Femur (tissue), 1 donor: ENCODE results near the gene CFAP46.

ENCODE experiments used
- DNase-seq: peaks from one replicate; pipeline ENCODE4 v3.0.0-alpha.2; 2017

The CFAP46 gene

GRCh38 chr10:132764108-132764507, 178.3 kb downstream of the CFAP46 start:
- DNase-seq: no peak

GRCh38 chr10:132763545-132763944, 178.8 kb downstream of the CFAP46 start:
- no peak for DNase-seq

- DNase-seq: no peak
Observed at GRCh38 chr10:132762267-132762666, 180.1 kb downstream of the CFAP46 start.

DNA sequence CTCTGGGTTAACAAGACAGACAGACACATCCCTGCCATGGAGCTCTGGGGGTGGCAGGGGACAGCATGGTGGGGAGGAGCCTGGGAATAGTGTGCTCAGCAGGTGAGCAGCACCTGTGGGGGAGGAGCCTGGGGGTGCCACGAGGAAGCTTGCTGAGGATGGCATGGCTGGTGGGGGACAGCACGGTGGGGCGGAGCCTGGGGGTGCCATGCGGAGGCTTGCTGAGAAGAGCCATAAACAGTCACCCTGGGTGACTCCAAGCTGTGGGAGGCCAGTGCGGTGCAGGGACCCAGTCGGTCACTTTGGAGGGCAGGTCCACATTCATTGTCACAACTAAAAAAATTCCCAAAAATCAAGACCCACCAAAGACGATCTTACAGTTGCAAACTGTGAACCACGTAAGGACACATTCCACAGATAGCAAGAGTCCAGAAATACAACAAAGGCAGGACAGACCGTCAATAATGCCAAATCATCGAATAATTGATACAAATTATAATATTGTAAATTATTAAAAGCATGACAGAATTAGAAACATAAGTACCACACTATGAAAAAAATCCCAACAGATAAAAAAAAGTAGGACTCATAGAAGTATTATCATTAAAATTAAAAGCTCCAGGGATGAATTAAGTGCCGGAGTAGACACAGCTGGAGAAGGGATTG, 180.8 kb downstream of the CFAP46 start:
- DNase-seq: no peak

GRCh38 chr10:132758865-132759264, 183.5 kb downstream of the CFAP46 start:
- DNase-seq: no peak
